Measurements from ENCODE around the gene CKMT2.
"Not testable (repeated sequence)": the region's sequence is repeated elsewhere in the genome, so short reads cannot be mapped to it uniquely, and the experiment has no call there.

DNA sequence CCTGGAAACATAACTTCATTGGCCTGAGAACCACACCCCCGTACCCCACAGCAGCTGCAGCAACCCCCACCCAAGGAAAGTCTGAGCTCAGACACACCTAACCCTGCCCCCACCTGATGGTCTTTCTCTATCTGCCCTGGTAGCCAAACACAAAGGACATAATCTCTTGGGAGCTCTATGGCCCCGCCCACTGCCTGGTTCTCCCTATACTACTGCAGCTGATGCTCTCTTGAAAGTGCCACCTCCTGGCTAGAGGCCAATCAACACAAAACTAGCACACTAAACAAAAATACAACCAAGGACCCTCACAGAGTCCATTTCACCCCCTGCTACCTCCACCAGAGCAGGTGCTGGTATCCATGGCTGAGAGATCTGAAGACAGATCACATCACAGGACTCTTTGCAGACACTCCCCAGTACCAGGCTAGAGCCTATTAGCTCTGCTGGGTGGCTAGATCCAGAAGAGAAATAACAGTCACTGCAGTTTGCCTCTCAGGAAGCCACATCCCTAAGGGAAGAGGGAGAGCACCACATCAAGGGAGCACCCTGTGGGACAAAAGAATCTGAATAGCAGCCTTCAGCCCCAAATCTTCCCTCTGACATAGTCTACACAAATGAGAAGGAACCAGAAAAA, 37.4 kb downstream of the CKMT2 start:
- TF ChIP-seq, protein P1, sequence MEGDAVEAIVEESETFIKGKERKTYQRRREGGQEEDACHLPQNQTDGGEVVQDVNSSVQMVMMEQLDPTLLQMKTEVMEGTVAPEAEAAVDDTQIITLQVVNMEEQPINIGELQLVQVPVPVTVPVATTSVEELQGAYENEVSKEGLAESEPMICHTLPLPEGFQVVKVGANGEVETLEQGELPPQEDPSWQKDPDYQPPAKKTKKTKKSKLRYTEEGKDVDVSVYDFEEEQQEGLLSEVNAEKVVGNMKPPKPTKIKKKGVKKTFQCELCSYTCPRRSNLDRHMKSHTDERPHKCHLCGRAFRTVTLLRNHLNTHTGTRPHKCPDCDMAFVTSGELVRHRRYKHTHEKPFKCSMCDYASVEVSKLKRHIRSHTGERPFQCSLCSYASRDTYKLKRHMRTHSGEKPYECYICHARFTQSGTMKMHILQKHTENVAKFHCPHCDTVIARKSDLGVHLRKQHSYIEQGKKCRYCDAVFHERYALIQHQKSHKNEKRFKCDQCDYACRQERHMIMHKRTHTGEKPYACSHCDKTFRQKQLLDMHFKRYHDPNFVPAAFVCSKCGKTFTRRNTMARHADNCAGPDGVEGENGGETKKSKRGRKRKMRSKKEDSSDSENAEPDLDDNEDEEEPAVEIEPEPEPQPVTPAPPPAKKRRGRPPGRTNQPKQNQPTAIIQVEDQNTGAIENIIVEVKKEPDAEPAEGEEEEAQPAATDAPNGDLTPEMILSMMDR (IDR thresholded peaks at IDR 0.05; ENCODE audit: extremely low read depth in 1 of 2, insufficient read depth in 1 of 2, low read depth in 1 of 2, low read length in 2 of 2): not testable (repeated sequence)
- TF ChIP-seq, protein P2, sequence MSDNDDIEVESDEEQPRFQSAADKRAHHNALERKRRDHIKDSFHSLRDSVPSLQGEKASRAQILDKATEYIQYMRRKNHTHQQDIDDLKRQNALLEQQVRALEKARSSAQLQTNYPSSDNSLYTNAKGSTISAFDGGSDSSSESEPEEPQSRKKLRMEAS (IDR thresholded peaks at IDR 0.05; ENCODE audit: insufficient read depth, insufficient read length): not testable (repeated sequence)
- TF ChIP-seq EZH2 (IDR thresholded peaks at IDR 0.05; ENCODE audit: borderline replicate concordance, low read depth, low read length, severe bottlenecking); POLR2A (IDR thresholded peaks at IDR 0.05; ENCODE audit: low read depth, low read length); POLR2AphosphoS5 (IDR thresholded peaks at IDR 0.05; ENCODE audit: insufficient read depth, low read depth, low read length); MYC (IDR thresholded peaks at IDR 0.05; ENCODE audit: low read depth, low read length); GATA2 (IDR thresholded peaks at IDR 0.05; ENCODE audit: insufficient read depth, insufficient read length, low read depth, low read length); FOS (IDR thresholded peaks at IDR 0.05; ENCODE audit: borderline replicate concordance, insufficient read depth, low read length); JUN (IDR thresholded peaks at IDR 0.05; ENCODE audit: borderline replicate concordance, insufficient read depth, insufficient read length, low read depth): not testable (repeated sequence)
